MCF 10A (cell line): ENCODE data around the gene LMTK3. TPM values are rescaled to one million over a fixed set of nuclear protein-coding genes. Genes with fewer than 3 reads are reported as not detected.

Source experiments
- BruUV-seq: library from RNA; stranded (reverse); fragments of 400-500 nt; replicated peaks from 2 replicates; lab custom pipeline; 2021; lab: Mats Ljungman, UMichigan
- CTCF ChIA-PET: fragments of 300-600 bp; sonication (Branson Sonifier 250); formaldehyde crosslinking; extraction: SDS; loops from one replicate; lab custom pipeline; 2021; ENCODE audit warnings: antibody characterized with exemption, inconsistent platforms; lab: Yijun Ruan, JAX
- POLR2A ChIA-PET: fragments of 300-600, 350-650 bp; sonication (Branson Sonifier 250); formaldehyde crosslinking; extraction: SDS; loops from one replicate; lab custom pipeline; 2020; ENCODE audit warnings: antibody characterized with exemption, inconsistent platforms; lab: Yijun Ruan, JAX
- DNase-seq: peaks from one replicate; pipeline ENCODE4 v3.0.0-alpha.2; 2018; ENCODE audit not compliant: unreplicated experiment
- H3K27ac Mint-ChIP-seq: one replicate; pipeline ENCODE4 v1.8.0; 2022; ENCODE audit warnings: mild to moderate bottlenecking, low read depth, mixed read lengths; ENCODE audit not compliant: unreplicated experiment
- H3K27me3 Mint-ChIP-seq: one replicate; pipeline ENCODE4 v1.8.0; 2022; ENCODE audit warnings: mixed read lengths; ENCODE audit not compliant: insufficient read depth, unreplicated experiment
- H3K36me3 Mint-ChIP-seq: one replicate; pipeline ENCODE4 v1.8.0; 2022; ENCODE audit warnings: mild to moderate bottlenecking, moderate library complexity, mixed read lengths; ENCODE audit not compliant: insufficient read depth, unreplicated experiment
- H3K4me1 Mint-ChIP-seq: one replicate; pipeline ENCODE4 v1.8.0; 2022; ENCODE audit warnings: mixed read lengths; ENCODE audit not compliant: insufficient read depth, unreplicated experiment
- H3K4me3 Mint-ChIP-seq: one replicate; pipeline ENCODE4 v1.8.0; 2022; ENCODE audit warnings: mild to moderate bottlenecking, moderate library complexity, mixed read lengths; ENCODE audit not compliant: unreplicated experiment
- H3K9me3 Mint-ChIP-seq: one replicate; pipeline ENCODE4 v1.8.0; 2022; ENCODE audit warnings: mixed read lengths; ENCODE audit not compliant: unreplicated experiment
- CTCF ChIP-seq: fragments of 200-600 bp; IDR thresholded peaks from one replicate; pipeline ENCODE4 v1.8.0; 2022; ENCODE audit warnings: antibody characterized with exemption, mild to moderate bottlenecking; ENCODE audit not compliant: unreplicated experiment
- intact Hi-C: fragments of 100-400 bp; cut with micrococcal nuclease; formaldehyde crosslinking; loops from 2 replicates; pipeline ENCODE4 v1.14.1; 2022
- total RNA-seq: library from RNA; stranded (reverse); gene quantifications from 2 replicates; pipeline ENCODE4 v1.2.3, GENCODE V29; 2022

Gene LMTK3
- total RNA-seq, 1 experiment from 2014 or later = 0.37 TPM

GRCh38 chr19:48497728-48498594, 13.7 kb downstream of the LMTK3 start:
- peaks cover 10% of the 10 kb centered on the region for H3K36me3 Mint-ChIP-seq
- intact Hi-C loops = no loop called here
- no peak overlapping the region for H3K4me3 Mint-ChIP-seq
- H3K27ac Mint-ChIP-seq = no peak overlapping the region
- CTCF ChIA-PET = interaction anchor here (0.7 to 0.8 kb wide), 2 partner anchors 110 to 319 kb away, joined by 3 to 4 read pairs; no protein-coding TSS in a partner anchor
- BruUV-seq = no TSS peak
- H3K4me1 Mint-ChIP-seq = peaks cover 15% of the 10 kb centered on the region
- no peaks in the 10 kb centered on the region for H3K9me3 Mint-ChIP-seq
- TF ChIP-seq CTCF = no peak
- POLR2A ChIA-PET = no interaction called here
- H3K27me3 Mint-ChIP-seq = peaks cover 16% of the 10 kb centered on the region
- DNase-seq = no peak

GRCh38 chr19:48496959-48497727, 14.5 kb downstream of the LMTK3 start:
- ChIA-PET CTCF (interaction anchor here (0.8 to 0.9 kb wide), 2 partner anchors 87 to 110 kb away, joined by 3 to 4 read pairs; no protein-coding TSS in a partner anchor), POLR2A (interaction anchor here (0.7 to 1.4 kb wide), 2 partner anchors 10 to 68 kb away, joined by 3 to 7 read pairs; no protein-coding TSS in a partner anchor)
- no peaks in the 10 kb centered on the region for H3K9me3 Mint-ChIP-seq
- H3K4me3 Mint-ChIP-seq = no peak overlapping the region
- BruUV-seq = no TSS peak
- no peak for TF ChIP-seq CTCF
- peaks cover 16% of the 10 kb centered on the region for H3K27me3 Mint-ChIP-seq
- intact Hi-C loops = no loop called here
- H3K27ac Mint-ChIP-seq = no peak overlapping the region
- H3K4me1 Mint-ChIP-seq = peaks cover 23% of the 10 kb centered on the region
- peaks cover 10% of the 10 kb centered on the region for H3K36me3 Mint-ChIP-seq
- no peak for DNase-seq

GRCh38 chr19:48495396-48495795, 16.2 kb downstream of the LMTK3 start:
- no peak for DNase-seq
- Mint-ChIP-seq H3K27ac (no peak overlapping the region), H3K27me3 (peaks cover 11% of the 10 kb centered on the region), H3K9me3 (no peaks in the 10 kb centered on the region), H3K4me3 (peak overlapping the region; percentile 81), H3K4me1 (peaks cover 17% of the 10 kb centered on the region), H3K36me3 (peaks cover 10% of the 10 kb centered on the region)
- CTCF ChIA-PET = interaction anchor here (1.2 to 2.5 kb wide), 2 partner anchors 10 to 114 kb away, joined by 4 to 11 read pairs; no protein-coding TSS in a partner anchor
- intact Hi-C loops = no loop called here
- no TSS peak for BruUV-seq
- no peak for TF ChIP-seq CTCF
- POLR2A ChIA-PET = interaction anchor here (1.4 kb wide), 1 partner anchor 8 kb away, joined by 7 read pairs; no protein-coding TSS in a partner anchor
